Medulla oblongata (tissue), 1 donor: ENCODE measurements around the gene MYO5B.
A peak's percentile ranks its signal among the peaks of the same experiment; 100 is the strongest.
"Not testable (repeated sequence)": the region's sequence is repeated elsewhere in the genome, so short reads cannot be mapped to it uniquely, and the experiment has no call there.

Source experiments
- DNase-seq: peaks from one replicate; pipeline ENCODE4 v3.0.0-alpha.2; 2015; ENCODE audit errors: extremely low spot score

Gene MYO5B

DNA sequence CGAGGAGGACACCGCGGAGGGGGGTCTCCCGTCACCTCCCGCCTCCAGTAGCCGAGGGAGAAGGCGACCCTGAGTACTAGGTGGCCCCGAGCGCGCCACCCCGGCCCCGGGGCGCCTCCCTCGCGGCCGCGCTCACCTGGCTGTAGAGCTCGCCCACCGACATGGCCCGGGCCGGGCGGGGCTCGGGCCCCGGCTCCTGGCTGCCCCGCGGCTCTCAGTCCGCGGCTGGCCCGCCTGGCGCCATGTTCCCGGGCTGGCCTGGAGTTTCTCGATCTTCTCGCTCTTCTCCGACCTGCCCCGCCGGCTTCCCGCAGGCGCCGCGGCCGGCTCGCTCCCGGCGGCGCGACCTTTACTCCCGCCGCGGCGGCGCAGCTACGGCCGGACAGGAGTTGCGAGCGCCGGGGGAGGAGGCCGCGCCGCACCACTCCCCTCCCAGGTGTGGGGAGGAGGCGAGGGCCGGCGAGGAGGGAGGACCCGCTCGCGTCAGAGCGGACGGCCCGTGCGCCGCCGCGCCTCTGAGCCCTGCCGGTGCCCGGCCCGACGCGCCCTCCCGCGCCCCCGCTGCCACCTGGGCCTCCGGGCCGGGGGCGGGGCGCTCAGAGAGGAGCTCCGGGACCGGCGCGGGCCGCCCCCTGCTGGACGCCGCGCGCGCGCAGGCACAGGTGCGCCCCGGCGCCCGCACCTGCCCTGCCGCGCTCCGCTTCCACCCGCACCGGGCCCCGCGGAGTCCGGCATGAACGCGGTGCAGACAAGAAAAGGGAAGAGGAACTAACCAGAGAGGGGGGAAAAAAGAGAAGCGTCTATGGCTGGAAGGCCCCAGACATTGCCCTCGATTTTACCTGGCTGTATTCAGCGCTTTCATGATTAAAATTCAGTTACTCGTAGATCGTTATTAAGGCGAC is at the start of gene MYO5B:
Gene MYO5B, minus strand, starts transcription at position 517 of the 902 bp plus-strand sequence. Its CDS starts 354 bp downstream, at position 163.
- DNase-seq = no peak

DNA sequence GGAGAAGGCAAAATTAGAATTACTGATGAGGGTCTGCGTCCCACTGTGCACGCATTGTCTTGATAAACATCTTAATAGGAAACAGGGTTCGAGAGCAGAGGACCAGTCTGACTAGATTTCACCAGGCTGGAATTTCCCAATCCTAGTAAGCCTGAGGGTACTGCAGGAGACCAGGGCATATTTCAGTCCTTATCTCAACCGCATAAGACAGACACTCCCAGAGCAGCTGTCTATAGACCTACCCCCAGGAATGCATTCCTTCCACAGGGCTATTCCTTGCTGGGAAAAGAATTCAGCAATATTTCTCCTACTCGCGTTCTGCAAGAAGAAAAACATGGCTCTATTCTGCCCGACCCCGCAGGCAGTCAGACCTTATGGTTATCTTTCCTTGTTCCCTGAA is 46.8 kb upstream of the MYO5B start:
- DNase-seq = not testable (repeated sequence)

DNA sequence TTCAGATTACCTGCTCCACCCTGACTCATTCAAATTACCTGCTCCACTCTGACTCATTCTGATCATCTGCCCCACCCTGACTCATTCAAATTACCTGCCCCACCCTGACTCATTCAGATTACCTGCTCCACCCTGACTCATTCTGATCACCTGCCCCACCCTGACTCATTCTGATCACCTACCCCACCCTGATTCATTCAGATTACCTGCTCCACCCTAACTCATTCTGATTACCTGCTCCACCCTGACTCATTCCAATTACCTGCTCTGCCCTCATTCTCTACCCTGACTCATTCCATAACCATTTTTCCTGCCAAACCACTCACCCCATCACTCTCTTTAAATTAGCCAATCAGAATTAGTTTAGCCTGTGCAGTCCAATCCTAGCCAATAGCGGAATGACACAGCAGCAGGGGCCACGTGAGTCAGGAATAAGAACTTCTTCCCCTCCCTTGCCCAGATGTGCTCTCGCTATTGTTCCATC is 45.2 kb upstream of the MYO5B start:
- no peak for DNase-seq

GRCh38 chr18:50232419-50232818 is 37.5 kb upstream of the MYO5B start:
- no peak for DNase-seq

- DNase-seq = no peak
Observed at GRCh38 chr18:50231621-50232020, 36.7 kb upstream of the MYO5B start.

DNA sequence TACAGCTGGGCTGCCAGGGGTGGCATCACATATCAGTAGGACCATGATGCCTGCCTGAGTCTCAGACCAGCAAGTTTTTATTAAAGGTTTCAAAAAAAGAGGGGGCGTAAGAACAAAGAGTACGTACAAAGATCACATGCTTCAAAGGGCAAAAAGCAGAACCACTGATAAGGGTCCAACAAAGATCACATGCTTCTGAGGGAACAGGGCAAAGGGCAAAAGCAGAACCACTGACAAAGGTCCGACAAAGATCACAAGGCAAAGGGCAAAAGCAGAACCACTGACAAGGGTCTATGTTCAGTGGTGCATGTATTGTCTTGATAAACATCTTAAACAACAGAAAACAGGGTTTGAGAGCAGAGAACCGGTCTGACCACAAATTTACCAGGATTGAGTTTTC is 25.3 kb upstream of the MYO5B start:
- not testable (repeated sequence) for DNase-seq

- peak; percentile 7 for DNase-seq
Observed at GRCh38 chr18:50218432-50219197, 23.7 kb upstream of the MYO5B start.

DNA sequence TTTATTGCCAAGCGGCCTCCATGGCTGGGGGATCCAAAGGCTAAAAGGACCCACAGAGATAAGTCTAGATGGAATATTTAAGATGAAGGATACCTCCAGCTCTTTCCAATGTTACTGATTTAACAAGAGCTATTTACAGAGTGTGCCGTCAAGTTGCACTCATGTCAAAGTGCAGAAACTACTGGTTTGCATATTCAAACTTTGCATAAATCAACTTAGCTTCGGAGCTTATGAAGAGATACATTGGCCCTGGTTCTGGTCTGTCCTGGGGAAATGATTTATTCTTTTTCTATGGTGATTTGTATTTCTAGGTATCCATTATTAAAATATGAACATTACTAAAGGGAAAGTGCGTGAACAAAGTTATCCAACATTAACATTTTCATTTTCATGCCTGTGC is 14.4 kb upstream of the MYO5B start:
- DNase-seq = no peak

- no peak for DNase-seq
Observed at GRCh38 chr18:50207722-50208121, 12.8 kb upstream of the MYO5B start.

GRCh38 chr18:50203801-50204604 is 9.1 kb upstream of the MYO5B start:
- peak; percentile 61 for DNase-seq

DNA sequence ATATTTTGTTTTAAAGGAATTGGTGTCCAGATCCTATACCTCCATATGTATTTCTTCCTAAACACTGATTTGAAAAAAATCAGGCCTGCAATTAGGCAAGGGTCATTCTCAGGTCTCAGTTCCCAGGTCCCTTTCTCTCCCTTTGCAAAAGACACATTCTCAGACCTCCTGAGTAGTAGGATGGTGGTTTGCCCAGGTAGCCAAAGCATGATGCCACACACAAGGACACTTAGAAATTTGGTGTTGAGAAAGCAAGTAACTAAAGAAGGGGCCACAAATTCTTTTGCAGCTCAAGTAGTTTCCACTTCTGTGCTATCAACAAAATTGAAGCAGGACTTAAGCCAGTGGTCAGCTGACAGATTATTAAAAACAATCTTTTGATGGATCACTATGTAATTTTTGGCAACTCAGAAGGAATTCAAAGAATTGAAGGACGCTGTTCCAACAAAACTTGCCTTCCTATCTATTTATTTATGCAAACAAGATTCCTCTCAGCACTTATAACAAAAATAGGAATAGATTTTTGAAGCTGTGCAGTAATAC is 6.6 kb upstream of the MYO5B start:
- no peak for DNase-seq

DNA sequence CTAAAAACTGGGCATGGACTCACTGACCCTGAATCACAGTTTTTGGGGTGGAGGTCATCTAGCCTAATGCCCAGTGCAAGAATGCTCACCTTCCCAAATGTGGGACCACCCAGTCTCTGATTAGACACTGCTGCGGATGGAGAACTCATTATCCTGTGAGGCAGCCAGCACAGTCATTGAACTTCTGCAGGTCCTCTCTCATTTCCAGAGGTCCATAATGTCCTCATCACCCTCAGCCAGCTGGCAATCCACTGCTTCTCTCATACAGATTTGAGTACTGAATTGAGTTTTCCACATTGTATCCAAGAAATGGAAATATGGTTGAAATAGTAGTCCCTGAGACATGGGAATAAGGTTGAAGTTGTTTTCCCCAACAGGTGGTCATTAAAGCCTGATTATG is 5.0 kb upstream of the MYO5B start:
- no peak for DNase-seq

DNA sequence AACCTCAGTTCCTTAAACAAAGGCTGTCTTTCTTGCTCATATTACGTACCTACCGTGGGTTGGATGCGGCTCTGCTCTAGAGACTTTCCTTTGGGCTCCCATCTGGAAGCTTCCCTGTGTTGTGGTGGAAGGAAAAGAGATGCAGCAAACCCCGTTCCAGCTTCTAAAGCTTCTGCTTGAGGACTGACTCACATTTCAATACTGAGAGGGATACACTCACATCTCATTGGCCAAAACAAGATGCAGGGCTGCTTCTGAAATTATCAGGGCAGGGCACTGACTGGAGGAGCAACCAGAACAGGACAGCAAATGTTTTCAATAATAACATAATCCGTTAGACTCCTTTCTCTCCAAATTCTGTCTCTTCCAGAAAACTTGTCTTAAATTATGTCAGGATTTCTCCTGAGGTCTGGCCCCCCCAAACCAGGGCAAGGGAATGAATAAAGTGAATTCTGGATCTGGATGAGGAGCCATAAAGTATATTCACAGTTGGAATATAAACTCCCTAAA is 4.5 kb upstream of the MYO5B start:
- DNase-seq = no peak

- DNase-seq = no peak
Observed at GRCh38 chr18:50196261-50196660, 1.3 kb upstream of the MYO5B start.

- DNase-seq = no peak
Observed at GRCh38 chr18:50195689-50196088, 742 bp upstream of the MYO5B start.

DNA sequence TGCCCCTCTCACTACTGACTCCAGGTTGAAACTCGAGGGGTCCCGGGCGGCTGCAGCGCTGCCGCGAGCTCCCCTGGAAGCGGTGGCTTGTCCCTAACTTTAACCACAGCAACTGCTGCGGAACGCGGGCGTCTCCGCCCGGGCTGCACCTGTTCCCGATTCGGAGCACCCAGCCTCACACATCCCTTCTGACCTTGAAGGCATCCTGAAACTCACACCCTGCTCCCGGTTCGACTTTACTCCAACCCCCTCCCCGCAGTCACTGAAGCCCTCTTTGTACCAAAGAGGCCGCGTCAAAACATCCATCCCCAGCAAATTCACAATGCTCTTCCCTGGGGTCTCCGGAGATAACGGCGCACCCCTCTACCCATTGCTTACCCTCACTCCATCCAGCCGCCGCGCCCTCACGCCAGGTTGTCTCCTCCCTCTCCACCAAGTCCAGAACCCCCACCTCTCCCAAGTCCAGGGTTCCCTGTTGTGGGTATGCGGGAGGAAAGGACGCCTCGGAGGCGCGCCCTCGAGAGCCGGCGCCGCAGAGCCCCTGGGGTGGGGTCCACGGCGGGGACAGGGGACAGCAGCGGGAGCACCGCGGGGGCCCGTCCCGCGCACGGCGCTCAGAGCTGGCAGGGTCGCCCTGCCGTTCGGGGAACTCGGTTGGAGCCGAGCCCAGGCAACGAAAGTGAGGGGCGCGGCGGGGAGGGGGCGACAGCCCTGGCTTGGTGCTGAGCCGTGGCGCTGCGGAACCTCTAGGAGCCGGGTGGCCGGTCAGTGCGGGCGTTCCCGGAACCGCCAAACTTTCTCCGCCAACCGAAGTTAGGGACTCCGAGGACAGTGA is 934 bp downstream of the MYO5B start:
- DNase-seq = no peak

GRCh38 chr18:50192995-50193795 is 1.8 kb downstream of the MYO5B start:
- no peak for DNase-seq

DNA sequence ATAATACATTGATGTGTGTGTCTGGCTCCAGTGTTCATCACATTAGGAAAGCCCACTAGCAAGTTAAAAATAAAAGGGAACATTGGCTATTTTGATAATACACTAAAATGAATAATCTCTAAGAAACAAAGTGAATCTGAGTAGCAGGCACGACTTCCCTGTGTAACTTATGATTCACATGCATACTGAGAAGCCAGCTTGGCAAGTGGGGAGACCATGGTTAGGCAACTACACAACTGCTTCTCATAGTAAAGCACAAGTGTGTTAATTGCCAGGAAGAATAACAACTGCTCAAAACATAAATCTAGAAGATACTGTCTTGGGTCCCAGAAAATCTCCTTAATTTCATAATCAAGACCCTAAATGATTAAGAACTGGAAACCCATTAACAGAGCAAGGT is 4.0 kb downstream of the MYO5B start:
- DNase-seq = no peak

DNA sequence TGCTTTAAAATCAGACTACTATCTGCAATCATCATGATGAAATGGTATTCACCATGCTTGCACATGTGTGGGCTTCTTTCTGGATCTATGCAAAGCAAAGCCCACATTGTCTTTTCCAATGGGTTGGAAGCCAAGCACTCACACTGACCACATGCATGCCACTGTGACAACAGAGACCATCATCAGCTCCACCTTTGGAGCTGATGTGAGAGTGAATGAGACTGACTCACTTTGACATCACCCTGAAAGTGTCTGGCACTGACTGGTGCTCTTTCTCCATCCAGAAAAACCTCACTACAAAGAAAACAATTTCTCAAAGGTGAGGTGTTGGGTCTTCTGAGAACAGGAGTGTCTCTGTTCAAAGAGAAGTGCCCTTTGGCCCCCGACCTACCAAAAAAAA is 4.7 kb downstream of the MYO5B start:
- no peak for DNase-seq

GRCh38 chr18:50189160-50189559 is 5.8 kb downstream of the MYO5B start:
- no peak for DNase-seq
